NCI-H2171 treated with DMSO at 0.1 percent for 48 hours (cell line): ENCODE results near the gene TSPAN3.

Experiments
- DNase-seq: peaks from one replicate; lab custom pipeline; 2025; lab: John Stamatoyannopoulos, UW

TSPAN3 gene

GRCh38 chr15:77053709-77054108, 17.2 kb downstream of the TSPAN3 start:
- DNase-seq, result no peak

DNA sequence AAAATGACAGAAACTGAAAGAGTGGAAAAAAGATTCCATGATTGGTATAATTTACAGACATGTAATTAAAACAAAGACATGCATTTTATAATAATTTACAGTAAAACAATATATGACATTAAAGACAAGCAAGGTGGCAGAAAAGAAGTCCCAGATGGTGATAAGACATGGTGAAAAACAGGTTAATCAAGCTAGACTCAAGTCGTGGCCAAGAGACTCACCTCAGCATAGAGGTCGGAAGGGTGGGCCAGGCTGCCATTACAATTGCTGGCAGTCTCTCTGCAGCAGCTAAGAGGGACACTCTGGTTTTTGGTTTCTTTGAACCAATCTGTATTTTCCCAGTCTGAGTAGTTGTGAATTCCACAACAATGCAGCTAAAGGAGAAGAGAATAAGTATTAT, 18.4 kb downstream of the TSPAN3 start:
- no peak for DNase-seq

GRCh38 chr15:77048135-77048876, 22.6 kb downstream of the TSPAN3 start:
- DNase-seq, result no peak

DNA sequence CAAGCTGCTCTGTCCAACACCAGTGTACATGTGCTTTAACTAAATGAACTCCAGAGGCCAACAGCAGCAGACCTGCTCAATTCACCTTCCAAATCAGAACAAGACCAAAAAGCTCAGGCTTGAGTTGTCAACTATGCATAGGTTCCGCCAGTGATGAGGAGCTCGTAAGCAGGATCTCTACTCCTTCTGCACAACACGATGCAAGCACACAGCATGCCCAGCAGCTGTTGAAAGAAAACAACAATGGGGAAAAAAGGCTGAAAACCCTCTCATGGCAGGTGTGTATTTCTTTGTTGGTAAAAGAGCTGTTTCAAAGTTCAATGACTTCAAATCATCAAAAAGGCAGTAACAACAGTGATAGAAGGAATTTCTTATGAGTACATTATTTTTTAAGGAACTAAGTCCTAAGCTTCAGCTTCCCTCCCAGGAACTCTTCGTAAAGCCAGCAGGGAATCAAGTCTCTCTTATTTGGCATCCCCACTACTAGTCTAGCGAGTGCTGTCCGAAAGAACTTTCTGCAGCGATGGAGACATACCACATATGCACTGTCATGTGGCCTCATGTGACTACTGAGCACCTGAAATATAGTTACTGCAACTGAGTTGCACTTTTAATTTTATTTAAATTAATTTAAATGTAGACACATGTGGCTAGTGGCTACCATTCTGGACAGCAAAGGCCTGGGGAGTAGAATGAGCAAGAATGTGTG, 24.1 kb downstream of the TSPAN3 start:
- no peak for DNase-seq

GRCh38 chr15:77045985-77046384, 24.9 kb downstream of the TSPAN3 start:
- no peak for DNase-seq

- no peak for DNase-seq
These were observed 26.5 kb downstream of the TSPAN3 start for GRCh38 chr15:77044228-77045042.

- no peak for DNase-seq
These were observed 27.7 kb downstream of the TSPAN3 start for GRCh38 chr15:77042955-77043920.

DNA sequence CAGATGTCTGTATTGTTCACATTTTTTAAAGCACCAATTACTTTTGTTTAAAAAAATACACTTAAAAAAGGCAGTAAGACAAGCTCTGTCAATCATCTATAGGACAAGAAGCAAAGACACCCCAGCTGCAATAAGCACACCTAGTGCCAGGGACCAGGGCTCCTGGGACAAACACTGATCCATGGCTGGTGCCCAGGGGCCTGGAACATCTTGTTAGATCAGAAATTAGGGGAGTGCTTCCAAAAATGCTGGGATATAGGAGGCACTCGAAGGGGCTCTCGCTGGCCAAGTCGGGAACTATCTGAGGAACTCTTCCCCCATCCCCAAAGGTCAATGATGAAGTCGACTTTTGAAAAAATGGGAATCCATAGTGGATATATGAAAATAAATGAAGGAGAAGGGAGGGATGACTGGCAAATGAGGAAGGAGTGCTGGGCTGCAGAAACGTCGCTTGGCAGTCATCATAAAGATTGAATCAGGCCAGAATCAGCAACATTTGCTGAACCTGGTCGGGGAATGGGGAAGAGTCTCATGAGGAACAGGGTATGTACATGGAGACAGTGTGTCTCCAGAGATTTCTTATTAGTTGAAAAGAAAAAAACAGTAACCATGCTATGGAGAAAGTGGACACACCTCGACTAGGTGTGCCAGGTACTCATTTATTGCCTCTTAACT, 28.5 kb downstream of the TSPAN3 start:
- DNase-seq, result no peak

DNA sequence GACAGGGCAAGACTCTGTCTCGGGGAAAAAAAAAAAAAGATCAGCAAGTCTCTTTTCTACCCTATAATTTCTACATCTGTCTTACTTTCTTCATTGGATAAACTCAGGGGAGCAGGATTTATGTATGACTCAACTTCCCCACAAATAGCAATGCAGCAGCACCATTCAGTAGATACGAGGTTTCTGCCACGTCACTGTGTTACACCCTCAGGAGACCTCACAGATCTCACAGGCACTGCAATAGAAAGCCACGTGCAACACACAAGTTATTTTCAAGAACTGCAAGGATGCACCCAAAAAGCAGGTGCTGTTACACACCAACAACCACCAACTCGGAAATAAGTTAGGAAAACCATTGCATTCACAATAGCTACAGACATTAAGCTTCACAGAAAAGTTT, 30.2 kb downstream of the TSPAN3 start:
- DNase-seq, result no peak

DNA sequence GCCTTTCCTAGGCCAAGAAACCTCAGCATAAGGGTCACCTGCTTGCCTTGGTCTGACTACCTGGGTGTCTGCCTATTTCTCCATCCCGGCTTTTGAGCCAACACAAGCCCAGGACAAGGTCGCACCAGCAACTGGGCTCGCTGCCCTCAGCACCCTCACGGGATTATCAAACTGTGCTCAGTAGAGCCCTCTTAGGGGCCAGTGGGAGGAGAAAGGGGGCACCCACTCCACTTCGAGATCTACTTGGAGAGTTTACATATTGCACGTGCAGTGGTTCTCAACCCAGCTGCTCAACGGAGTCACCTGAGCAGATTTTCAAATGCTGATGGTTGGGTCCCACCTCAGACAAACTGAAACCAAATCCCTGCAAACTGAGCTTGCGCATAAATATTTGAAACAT, 31.1 kb downstream of the TSPAN3 start:
- no peak for DNase-seq

DNA sequence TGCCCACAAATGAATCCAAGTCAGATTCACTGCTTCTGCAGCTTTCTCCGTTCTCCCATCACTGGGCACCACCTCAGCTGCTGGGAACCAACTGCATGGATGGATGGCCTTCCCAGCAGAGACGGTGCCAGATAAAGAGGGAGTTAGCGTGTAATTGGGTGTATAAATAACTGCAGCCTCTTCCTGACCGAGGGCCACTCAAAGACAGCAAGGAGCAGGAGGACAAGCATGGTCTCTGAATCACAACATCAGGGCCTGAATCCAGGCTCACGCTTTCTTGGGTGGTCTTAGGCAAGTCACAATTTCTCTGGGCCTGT, 31.7 kb downstream of the TSPAN3 start:
- DNase-seq, result no peak

- no peak for DNase-seq
These were observed 32.3 kb downstream of the TSPAN3 start for GRCh38 chr15:77038312-77039216.

DNA sequence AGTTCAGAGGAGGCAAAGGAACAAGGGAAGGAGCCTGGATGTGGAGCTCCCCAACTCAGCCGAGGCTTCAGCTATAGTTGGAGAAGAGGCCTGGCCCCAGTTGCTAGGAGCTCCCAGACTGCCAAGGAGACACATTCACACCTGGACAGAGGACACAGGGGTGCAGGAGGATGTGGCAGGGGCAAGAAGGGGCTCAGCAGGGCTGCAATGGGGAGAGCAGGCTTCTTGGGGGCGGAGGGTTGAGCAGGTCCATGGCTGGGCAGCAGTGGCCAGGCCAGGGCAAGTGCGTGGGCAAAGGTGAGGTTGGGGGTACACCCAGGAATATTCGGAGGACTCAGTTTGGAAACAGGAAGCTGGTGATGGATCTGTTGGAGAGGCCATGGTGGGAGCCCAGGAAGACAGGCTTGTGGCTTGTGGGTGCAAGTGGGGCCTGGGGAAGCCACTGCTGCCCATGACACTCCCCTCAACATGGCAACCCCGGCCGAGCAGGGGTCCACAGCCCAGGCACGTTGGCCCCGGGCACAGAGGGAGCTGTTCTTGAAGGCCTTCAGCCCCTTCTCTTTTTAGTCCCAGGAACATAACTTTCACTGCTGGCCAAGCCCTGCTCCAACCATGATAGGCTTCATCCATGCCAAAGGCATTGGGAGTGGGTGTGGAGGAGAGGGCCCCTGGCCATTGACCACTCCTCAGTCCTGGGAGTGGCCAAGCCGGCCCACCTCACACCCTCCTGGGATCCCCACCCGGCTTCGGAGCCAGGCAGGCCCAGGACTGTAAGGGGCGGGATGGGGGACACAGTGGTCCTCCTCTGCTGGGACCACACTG, 33.3 kb downstream of the TSPAN3 start:
- DNase-seq, result no peak

DNA sequence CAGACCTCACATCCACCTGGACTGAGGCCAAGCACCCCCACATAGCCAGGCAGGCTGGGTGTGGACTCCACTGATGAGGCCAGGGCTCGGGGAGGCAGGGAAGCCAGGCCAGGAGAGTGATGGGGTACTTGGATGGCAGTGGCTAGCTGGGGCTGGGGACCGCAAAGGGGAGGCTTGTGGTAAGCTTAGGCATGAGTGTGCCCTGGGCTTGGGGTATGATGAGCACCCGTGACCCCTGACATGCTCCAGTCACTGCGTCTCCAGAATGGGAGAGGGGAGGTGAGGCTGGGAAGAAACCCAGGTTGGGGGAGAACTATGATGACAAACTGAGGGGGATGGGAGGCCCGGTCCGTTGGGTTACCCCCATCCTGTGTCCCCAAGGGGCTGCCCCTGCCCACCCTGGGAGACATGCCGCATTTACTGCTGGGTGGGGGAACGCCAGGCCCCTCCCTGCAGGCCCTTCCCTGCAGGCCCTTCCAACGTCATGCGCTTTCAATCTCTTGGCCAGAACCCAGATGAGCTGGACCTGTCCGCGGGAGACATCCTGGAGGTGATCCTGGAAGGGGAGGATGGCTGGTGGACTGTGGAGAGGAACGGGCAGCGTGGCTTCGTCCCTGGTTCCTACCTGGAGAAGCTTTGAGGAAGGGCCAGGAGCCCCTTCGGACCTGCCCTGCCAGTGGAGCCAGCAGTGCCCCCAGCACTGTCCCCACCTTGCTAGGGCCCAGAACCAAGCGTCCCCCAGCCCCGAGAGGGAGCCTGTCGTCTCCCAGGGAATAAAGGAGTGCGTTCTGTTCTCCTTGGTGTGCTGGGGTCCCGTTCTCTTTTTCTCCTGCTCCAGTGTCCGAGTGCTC, 34.1 kb downstream of the TSPAN3 start:
- no peak for DNase-seq

DNA sequence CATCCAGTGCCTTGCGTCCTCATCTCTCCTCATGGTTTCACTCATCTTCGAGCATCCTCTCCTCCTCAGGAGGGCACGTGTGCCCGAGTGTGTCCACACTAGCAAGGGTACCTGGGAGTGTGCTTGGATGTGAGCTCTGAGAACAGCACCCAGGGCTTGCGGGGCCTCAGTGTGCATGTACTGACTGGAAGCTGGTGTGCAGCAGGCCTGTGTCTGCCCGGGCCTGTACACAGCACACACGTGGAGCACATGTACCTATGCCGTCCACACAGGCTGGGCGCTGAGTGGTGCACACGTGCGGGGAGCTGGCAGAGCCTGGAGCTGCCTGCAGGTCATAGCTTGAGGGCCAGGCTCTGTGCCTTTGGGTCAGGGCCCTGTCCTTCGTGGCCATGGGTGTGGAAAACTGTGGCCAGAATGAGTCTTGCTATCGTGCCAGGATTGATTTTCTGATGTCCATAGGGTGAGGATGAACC, 34.9 kb downstream of the TSPAN3 start:
- DNase-seq, result no peak

DNA sequence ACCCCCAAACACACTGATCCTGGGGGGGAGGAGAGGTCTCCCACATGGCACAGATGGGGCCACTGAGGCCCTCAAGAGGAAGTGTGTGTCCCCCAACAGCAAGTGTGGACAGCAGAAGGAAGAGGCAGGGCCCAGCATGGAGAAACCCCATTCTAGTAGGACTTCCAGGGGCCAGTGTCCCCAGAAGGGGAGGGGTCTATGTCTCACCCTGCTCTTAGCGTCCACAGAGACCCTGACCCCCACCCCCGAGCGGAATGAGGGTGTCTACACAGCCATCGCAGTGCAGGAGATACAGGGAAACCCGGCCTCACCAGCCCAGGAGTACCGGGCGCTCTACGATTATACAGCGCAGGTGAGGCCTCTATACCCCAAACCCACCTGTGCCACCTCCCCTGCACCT, 35.3 kb downstream of the TSPAN3 start:
- no peak for DNase-seq

DNA sequence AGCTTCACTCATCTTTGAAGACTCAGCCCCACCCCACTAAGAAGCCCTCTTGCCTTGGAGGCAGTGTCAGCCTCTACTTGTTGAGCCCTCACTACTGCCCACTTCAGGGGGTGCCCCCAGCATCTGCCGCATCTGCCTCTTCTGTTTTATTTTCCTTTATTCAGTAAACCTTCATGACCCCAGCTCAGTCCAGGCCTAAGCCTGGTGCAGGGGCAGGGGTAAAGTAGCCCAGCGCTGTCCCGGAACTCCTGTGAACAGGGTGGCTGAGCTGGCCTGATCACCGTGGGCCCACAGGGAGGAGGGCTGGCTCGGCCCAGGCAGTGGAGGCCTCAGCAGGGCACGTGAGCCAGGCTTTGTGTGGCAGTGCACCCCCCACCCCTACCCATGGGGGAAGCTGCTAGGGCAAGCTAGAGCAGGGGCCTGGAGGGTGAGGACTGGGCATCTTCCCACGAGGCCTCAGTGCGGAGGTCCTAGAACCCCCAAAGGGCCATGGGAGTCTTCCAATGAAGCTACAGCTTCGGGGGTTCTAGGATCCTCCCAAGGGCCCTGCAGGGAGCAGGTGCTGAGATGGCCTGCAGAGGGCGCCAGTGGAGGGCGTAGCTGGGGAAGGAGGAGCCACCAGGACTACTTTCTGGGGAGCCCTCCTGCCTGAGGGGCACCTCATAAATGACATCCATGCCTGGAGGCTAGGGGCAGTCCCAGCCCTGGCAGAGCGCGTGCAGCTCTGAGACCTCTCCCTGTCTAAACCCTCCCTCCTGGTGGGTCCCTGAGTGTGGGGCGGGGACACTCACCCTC, 36.0 kb downstream of the TSPAN3 start:
- DNase-seq, result no peak
